Panc1 (cell line): ENCODE measurements around the gene LAYN. TPM values are rescaled to one million over a fixed set of nuclear protein-coding genes. Genes with fewer than 3 reads are reported as not detected.

Experiments used
- ATAC-seq: fragments of 200-7000 bp; cut with Tn5 transposase; 2 replicates; pipeline ENCODE4 v1.9.1; 2020; ENCODE audit warnings: mild to moderate bottlenecking, moderate library complexity
- BruUV-seq: library from RNA; stranded (reverse); fragments of 400-500 nt; replicated peaks from 2 replicates; lab custom pipeline; 2021; lab: Mats Ljungman, UMichigan
- CTCF ChIA-PET: fragments of 300-600 bp; sonication (Branson Sonifier 250); formaldehyde crosslinking; loops from one replicate; lab custom pipeline; 2022; ENCODE audit warnings: antibody characterized with exemption; lab: Charles Lee
- POLR2A ChIA-PET: fragments of 300-600 bp; sonication (Branson Sonifier 250); formaldehyde crosslinking; loops from one replicate; lab custom pipeline; 2022; ENCODE audit warnings: antibody characterized with exemption; lab: Charles Lee
- DNase-seq: peaks from one replicate; pipeline ENCODE4 v3.0.0-alpha.2; 2010; ENCODE audit warnings: low read depth, low spot score
- H3K27ac ChIP-seq: 2 replicates; pipeline ENCODE4 v1.5.1; 2011; ENCODE audit warnings: mild to moderate bottlenecking, low read length, inconsistent platforms
- H3K27me3 ChIP-seq: fragments of 200-500 bp; sonication (Bioruptor generic); 2 replicates; pipeline ENCODE4 v1.6.0; 2014; ENCODE audit warnings: low read length, inconsistent platforms; ENCODE audit not compliant: control insufficient read depth, insufficient read depth
- H3K36me3 ChIP-seq: fragments of 200-500 bp; sonication (Bioruptor generic); 2 replicates; pipeline ENCODE4 v1.5.1; 2014; ENCODE audit warnings: inconsistent platforms, mild to moderate bottlenecking, low read length, moderate library complexity; ENCODE audit not compliant: control insufficient read depth, insufficient read depth
- H3K4me1 ChIP-seq: 2 replicates; pipeline ENCODE4 v1.5.1; 2011; ENCODE audit warnings: inconsistent platforms, mild to moderate bottlenecking, low read length, moderate library complexity; ENCODE audit not compliant: control insufficient read depth, insufficient read depth
- H3K4me3 ChIP-seq, 2 experiments: 2 replicates each; pipeline ENCODE4 v1.5.1; 2011 to 2012; ENCODE audit warnings: low read depth in 2 of 2, low read length in 2 of 2, mild to moderate bottlenecking in 2 of 2, inconsistent platforms in 1 of 2, moderate library complexity in 1 of 2
- H3K9me3 ChIP-seq: fragments of 200-500 bp; sonication (Bioruptor generic); 2 replicates; pipeline ENCODE4 v1.5.1; 2014; ENCODE audit warnings: low read depth, mild to moderate bottlenecking, inconsistent platforms, low read length, moderate library complexity; ENCODE audit not compliant: control insufficient read depth, insufficient read depth
- CTCF ChIP-seq: fragments of 450-650 bp; IDR thresholded peaks from 2 replicates; pipeline ENCODE4 v1.5.1; 2017; ENCODE audit warnings: mild to moderate bottlenecking
- POLR2AphosphoS5 ChIP-seq: IDR thresholded peaks from 2 replicates; pipeline ENCODE4 v1.6.1; 2012; ENCODE audit warnings: mild to moderate bottlenecking, low read depth, low read length, moderate library complexity
- REST ChIP-seq, 2 experiments: IDR thresholded peaks; 2 replicates each; pipeline ENCODE4 v1.6.1; 2011 to 2012; ENCODE audit warnings: low read depth in 2 of 2, control low read depth in 1 of 2, low read length in 1 of 2, mild to moderate bottlenecking in 1 of 2, moderate library complexity in 1 of 2; ENCODE audit not compliant: insufficient read depth in 1 of 2
- SIN3A ChIP-seq: IDR thresholded peaks from 2 replicates; pipeline ENCODE4 v1.6.1; 2012; ENCODE audit warnings: low read depth, mild to moderate bottlenecking, low read length, moderate library complexity, borderline replicate concordance; ENCODE audit not compliant: insufficient read depth
- TCF7L2 ChIP-seq: IDR thresholded peaks from 2 replicates; pipeline ENCODE4 v1.6.1; 2011; ENCODE audit warnings: mild to moderate bottlenecking, low read depth, low read length, inconsistent platforms
- in situ Hi-C: cut with HindIII; loops from 2 replicates; pipeline ENCODE4 v1.10.0; 2016; ENCODE audit warnings: low sequenced_read_pairs, low pct_unique_long_range_greater_than_20kb
- intact Hi-C: fragments of 100-400 bp; cut with micrococcal nuclease; formaldehyde crosslinking; loops from one replicate; pipeline ENCODE4 v1.10.0; 2022; ENCODE audit not compliant: unreplicated experiment
- total RNA-seq: library from RNA; stranded (reverse); gene quantifications from one replicate; pipeline ENCODE4 v1.2.1, GENCODE V29; 2021; ENCODE audit not compliant: unreplicated experiment

Gene LAYN
- total RNA-seq, 1 experiment from 2014 or later = 3.6 TPM

DNA sequence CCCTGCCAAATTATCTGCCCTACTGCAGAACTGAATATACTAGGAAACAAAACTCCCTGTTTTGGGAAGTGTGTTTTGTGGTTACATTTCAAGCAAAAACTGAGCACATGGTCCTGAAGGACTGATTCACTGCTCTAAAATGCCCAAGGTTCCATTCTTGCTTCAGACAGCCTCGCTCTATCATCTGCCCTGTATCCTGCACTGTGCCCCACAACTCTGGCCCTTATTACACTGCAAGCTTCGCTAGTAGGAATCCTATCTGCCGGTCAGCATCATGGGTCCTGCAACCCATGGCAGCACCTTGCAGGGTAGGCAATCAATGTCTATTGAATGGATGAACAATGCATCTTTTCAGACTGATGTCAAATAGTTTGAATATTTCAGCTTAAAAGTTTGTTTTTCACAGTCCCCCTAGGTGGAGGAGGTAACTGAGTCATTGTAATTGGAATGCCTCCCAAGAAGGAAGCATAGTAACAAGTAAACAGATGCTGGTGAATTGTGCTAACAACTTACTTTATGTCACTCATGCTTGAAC is 21.3 kb downstream of the LAYN start:
- Histone ChIP-seq H3K9me3 (no peaks in the 10 kb centered on the region), H3K4me3 (no peak overlapping the region), H3K36me3 (no peaks in the 10 kb centered on the region), H3K4me1 (no peaks in the 10 kb centered on the region; the same call in 1 of the 2 replicates), H3K27me3 (no peaks in the 10 kb centered on the region), H3K27ac (no peak overlapping the region)
- no peak for TF ChIP-seq REST (IDR thresholded peaks at IDR 0.05; ENCODE audit: insufficient read depth in 1 of 2, low read depth in 2 of 2, low read length in 1 of 2)
- BruUV-seq = no TSS peak
- CTCF ChIA-PET = no interaction called here
- peak; percentile 39 for DNase-seq
- POLR2A ChIA-PET = no interaction called here
- peak; percentile 85 for ATAC-seq
- intact Hi-C loops (no loop called here), in situ Hi-C loops (no loop called here)

- Histone ChIP-seq H3K27me3 (no peaks in the 10 kb centered on the region), H3K4me3 (no peak overlapping the region), H3K27ac (no peak overlapping the region), H3K4me1 (no peaks in the 10 kb centered on the region; the same call in 1 of the 2 replicates), H3K9me3 (no peaks in the 10 kb centered on the region), H3K36me3 (no peaks in the 10 kb centered on the region)
- intact Hi-C loops = no loop called here
- ATAC-seq = no peak
- TF ChIP-seq REST (IDR thresholded peaks at IDR 0.05; ENCODE audit: insufficient read depth in 1 of 2, low read depth in 2 of 2, low read length in 1 of 2) = no peak
- TF ChIP-seq POLR2AphosphoS5 = no peak
- no peak for TF ChIP-seq SIN3A
- no peak for TF ChIP-seq TCF7L2
- no peak for TF ChIP-seq CTCF
- no TSS peak for BruUV-seq
- CTCF ChIA-PET = interaction anchor here (0.6 kb wide), 1 partner anchor 302 kb away, joined by 3 read pairs; no protein-coding TSS in a partner anchor
- no peak for DNase-seq
- POLR2A ChIA-PET = interaction anchor here (0.6 kb wide), 1 partner anchor 270 kb away, joined by 3 read pairs; no protein-coding TSS in a partner anchor
- in situ Hi-C loops = no loop called here
Measured at GRCh38 chr11:111562692-111563389, 22.3 kb downstream of the LAYN start.
